Endothelial cell of hepatic sinusoid (primary cell): ENCODE results near the gene CEND1.

ENCODE experiments used
- in situ Hi-C: cut with HindIII; loops from 2 replicates; pipeline ENCODE4 v1.10.0; 2017; ENCODE audit warnings: low sequenced_read_pairs

Gene CEND1

GRCh38 chr11:789943-790342, at the start of gene CEND1:
TSS of gene CEND1 (minus strand) at chr11:790090. CDS start at chr11:788576, 1,514 bp downstream.
- in situ Hi-C loops: no loop called here

GRCh38 chr11:839280-839623, 49.4 kb upstream of the CEND1 start:
- in situ Hi-C loops: no loop called here

- in situ Hi-C loops: no loop called here
These were observed 48.8 kb upstream of the CEND1 start for GRCh38 chr11:838441-839279.

- in situ Hi-C loops: no loop called here
These were observed 48.1 kb upstream of the CEND1 start for GRCh38 chr11:837990-838307.

- in situ Hi-C loops: no loop called here
These were observed 47.5 kb upstream of the CEND1 start for GRCh38 chr11:837189-837989.

- in situ Hi-C loops: no loop called here
These were observed 46.8 kb upstream of the CEND1 start for GRCh38 chr11:836700-837099.

- in situ Hi-C loops: no loop called here
These were observed 46.4 kb upstream of the CEND1 start for GRCh38 chr11:836274-836673.

- in situ Hi-C loops: no loop called here
These were observed 44.8 kb upstream of the CEND1 start for GRCh38 chr11:834371-835316.

- in situ Hi-C loops: no loop called here
These were observed 44.0 kb upstream of the CEND1 start for GRCh38 chr11:833849-834311.

- in situ Hi-C loops: no loop called here
These were observed 43.4 kb upstream of the CEND1 start for GRCh38 chr11:833114-833791.

GRCh38 chr11:832529-833113, 42.7 kb upstream of the CEND1 start, which contains the start of gene CD151:
TSS of gene CD151 (plus strand) at chr11:832952. CDS start at chr11:836070, 3,118 bp downstream.
- in situ Hi-C loops: no loop called here

- in situ Hi-C loops: no loop called here
These were observed 42.2 kb upstream of the CEND1 start for GRCh38 chr11:831961-832528.

- in situ Hi-C loops: no loop called here
These were observed 41.4 kb upstream of the CEND1 start for GRCh38 chr11:831118-831864.

- in situ Hi-C loops: no loop called here
These were observed 40.6 kb upstream of the CEND1 start for GRCh38 chr11:830295-831117.

GRCh38 chr11:829847-830294, 40.0 kb upstream of the CEND1 start:
- in situ Hi-C loops: no loop called here

GRCh38 chr11:829176-829846, 39.4 kb upstream of the CEND1 start:
- in situ Hi-C loops: no loop called here

GRCh38 chr11:828506-829175, 38.8 kb upstream of the CEND1 start:
- in situ Hi-C loops: no loop called here
